Activated naive CD8-positive, alpha-beta T cell treated with anti-CD3 and anti-CD28 coated beads for 36 hours (primary cell): Measurements from ENCODE around the gene RNF212. TPM values are rescaled to one million over a fixed set of nuclear protein-coding genes. Genes with fewer than 3 reads are reported as not detected.
A peak's percentile ranks its signal among the peaks of the same experiment; 100 is the strongest.
"Not testable (repeated sequence)": the region's sequence is repeated elsewhere in the genome, so short reads cannot be mapped to it uniquely, and the experiment has no call there.

ENCODE experiments used
- DNase-seq: peaks from one replicate; pipeline ENCODE4 v3.0.0; 2021
- H3K27ac Mint-ChIP-seq: one replicate; pipeline ENCODE4 v1.8.0; 2022; ENCODE audit warnings: mild to moderate bottlenecking, moderate library complexity, mixed read lengths
- H3K27me3 Mint-ChIP-seq: one replicate; pipeline ENCODE4 v1.8.0; 2022; ENCODE audit warnings: mild to moderate bottlenecking, mixed read lengths
- H3K36me3 Mint-ChIP-seq: one replicate; pipeline ENCODE4 v1.8.0; 2021; ENCODE audit warnings: mild to moderate bottlenecking, mixed read lengths
- H3K4me1 Mint-ChIP-seq: one replicate; pipeline ENCODE4 v1.8.0; 2021; ENCODE audit warnings: mixed read lengths
- H3K4me3 Mint-ChIP-seq: one replicate; pipeline ENCODE4 v1.8.0; 2022; ENCODE audit warnings: mild to moderate bottlenecking, moderate library complexity, mixed read lengths
- H3K9me3 Mint-ChIP-seq: one replicate; pipeline ENCODE4 v1.8.0; 2022; ENCODE audit warnings: mixed read lengths
- total RNA-seq, 2 experiments: library from RNA; stranded (reverse); gene quantifications; one replicate each; pipeline ENCODE4 v1.2.3, GENCODE V29; 2021

RNF212 gene
- total RNA-seq, 2 experiments from 2014 or later, result 3.3 to 3.8 TPM

DNA sequence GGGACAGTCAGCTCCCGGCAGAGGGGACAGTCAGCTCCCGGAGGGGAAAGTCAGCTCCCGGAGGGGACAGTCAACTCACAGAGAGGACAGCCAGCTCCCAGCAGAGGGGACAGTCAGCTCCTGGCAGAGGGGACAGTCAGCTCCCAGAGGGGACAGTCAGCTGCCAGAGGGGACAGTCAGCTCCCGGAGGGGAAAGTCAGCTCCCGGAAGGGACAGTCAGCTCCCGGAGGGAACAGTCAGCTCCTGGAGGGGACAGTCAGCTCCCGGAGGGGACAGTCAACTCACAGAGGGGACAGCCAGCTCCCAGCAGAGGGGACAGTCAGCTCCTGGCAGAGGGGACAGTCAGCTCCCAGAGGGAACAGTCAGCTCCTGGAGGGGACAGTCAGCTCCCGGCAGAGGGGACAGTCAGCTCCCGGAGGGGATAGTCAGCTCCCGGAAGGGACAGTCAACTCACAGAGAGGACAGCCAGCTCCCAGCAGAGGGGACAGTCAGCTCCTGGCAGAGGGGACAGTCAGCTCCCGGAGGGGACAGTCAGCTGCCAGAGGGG is 58.6 kb downstream of the RNF212 start:
- H3K4me1 Mint-ChIP-seq, H3K9me3 Mint-ChIP-seq, DNase-seq, H3K4me3 Mint-ChIP-seq, H3K27me3 Mint-ChIP-seq, H3K27ac Mint-ChIP-seq, H3K36me3 Mint-ChIP-seq: not testable (repeated sequence)

DNA sequence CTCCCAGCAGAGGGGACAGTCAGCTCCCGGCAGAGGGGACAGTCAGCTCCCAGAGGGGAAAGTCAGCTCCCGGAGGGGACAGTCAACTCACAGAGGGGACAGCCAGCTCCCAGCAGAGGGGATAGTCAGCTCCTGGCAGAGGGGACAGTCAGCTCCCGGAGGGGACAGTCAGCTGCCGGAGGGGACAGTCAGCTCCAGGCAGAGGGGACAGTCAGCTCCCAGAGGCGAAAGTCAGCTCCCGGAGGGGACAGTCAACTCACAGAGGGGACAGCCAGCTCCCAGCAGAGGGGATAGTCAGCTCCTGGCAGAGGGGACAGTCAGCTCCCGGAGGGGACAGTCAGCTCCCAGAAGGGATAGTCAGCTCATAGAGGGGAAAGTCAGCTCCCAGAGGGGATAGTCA is 59.5 kb downstream of the RNF212 start:
- H3K9me3 Mint-ChIP-seq, H3K36me3 Mint-ChIP-seq, H3K4me1 Mint-ChIP-seq, DNase-seq, H3K4me3 Mint-ChIP-seq, H3K27me3 Mint-ChIP-seq, H3K27ac Mint-ChIP-seq: not testable (repeated sequence)

DNA sequence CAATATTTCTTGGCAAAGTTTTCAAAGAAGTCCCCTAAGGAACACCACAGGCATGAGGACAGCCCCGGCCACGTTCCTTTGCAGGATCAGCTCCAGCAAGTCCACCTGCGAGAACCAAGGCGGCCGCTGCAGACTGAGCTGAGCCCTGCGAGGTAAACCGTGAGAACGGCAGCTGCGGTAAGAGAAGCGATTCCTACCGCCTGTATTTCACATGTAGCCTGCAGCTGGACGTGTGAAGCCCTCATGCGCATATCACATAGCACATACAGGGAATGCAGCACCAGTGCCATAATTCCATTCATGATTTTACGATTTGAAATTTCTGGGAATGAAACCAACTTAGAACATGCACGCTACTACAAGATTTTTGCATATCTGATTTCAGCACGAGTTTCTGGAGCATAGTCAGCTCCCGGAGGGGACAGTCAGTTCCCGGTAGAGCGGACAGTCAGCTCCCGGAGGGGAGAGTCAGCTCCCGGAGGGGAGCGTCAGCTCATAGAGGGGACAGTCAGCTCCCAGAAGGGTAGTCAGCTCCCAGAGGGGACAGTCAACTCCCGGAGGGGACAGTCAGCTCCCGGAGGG is 60.2 kb downstream of the RNF212 start:
- Mint-ChIP-seq H3K4me3 (no peak overlapping the region), H3K27me3 (peaks cover 9% of the 10 kb centered on the region), H3K4me1 (peaks cover 11% of the 10 kb centered on the region), H3K9me3 (no peaks in the 10 kb centered on the region), H3K27ac (no peak overlapping the region), H3K36me3 (no peaks in the 10 kb centered on the region)
- no peak for DNase-seq

DNA sequence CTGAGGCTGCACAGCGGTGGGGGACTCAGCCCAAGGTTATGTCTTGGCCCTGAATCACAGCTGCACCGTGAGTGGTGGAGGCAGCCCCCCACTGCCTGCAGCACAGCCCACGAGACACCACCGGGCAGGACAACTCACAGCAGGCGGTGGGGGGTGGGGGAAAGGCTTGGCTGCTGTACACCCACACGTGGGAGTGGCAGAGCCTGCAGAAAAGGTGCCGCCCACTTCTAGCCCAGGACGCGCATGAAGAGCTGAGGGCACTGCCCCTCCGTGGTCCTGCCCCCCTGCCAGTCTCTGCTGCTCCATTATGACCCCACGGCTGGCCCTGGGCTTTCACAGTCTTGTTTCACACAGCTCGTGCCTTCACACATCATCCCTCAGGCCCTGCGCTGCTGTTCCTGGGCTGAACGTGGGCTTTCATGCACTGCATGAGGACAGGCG is 61.1 kb downstream of the RNF212 start:
- Mint-ChIP-seq H3K27me3 (peaks cover 17% of the 10 kb centered on the region), H3K36me3 (no peaks in the 10 kb centered on the region), H3K27ac (no peak overlapping the region), H3K9me3 (no peaks in the 10 kb centered on the region), H3K4me1 (peaks cover 11% of the 10 kb centered on the region), H3K4me3 (no peak overlapping the region)
- DNase-seq, result no peak

DNA sequence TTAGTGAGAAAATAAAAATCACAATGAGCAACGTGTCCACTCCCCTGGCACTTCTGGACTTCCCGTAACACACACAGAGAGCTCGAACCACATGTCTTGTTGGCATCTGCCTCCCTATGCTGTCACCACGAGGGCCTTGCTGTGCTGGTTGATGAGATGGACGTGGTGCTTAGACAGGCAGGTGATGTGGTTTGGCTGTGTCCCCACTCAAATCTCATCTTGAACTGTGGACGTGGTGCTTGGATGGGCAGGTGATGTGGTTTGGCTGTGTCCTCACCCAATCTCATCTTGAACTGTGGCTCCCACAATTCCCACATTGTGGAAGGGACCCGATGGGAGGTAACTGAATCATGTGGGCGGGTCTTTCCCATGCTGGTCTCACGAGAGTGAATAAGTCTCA is 61.9 kb downstream of the RNF212 start:
- Mint-ChIP-seq H3K4me3 (no peak overlapping the region), H3K9me3 (no peaks in the 10 kb centered on the region), H3K27ac (no peak overlapping the region)

DNA sequence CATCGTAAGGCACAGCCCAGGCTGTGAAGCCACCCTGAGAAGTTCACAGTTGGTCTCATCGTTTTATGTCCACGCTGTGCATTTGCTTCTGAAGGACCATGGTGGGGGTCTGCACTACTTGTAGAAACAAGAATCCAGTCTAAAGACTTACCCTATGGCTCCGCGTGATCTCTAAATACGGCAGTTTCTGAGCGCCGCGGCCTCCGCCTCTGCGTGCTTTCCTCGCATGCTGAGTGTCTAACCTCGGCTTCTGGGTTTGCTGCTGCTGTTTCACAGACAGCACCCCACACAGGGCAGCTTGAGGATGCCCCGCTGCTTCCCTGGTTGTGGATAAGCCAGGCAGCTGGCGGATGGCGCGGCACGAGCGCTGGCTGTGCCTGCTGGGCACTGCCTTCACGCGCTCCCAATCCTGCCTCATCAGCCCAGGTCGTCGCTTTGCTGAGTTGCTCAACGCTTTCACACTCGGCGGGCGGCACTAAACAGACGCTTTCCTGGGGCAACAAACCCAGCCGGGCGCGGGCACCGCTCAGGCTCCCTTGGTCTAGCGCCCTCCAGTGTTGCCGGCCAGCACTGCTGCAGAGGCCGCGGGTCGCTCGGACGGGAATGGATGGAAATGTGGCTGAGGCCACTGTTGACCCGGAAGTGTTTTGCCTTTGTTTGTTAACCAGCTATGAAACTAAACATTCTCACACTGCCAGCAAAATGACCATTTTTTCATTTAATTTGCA is 62.7 kb downstream of the RNF212 start:
- peaks cover 4% of the 10 kb centered on the region for H3K4me1 Mint-ChIP-seq
- H3K27me3 Mint-ChIP-seq, result peaks cover 25% of the 10 kb centered on the region
- H3K27ac Mint-ChIP-seq, result no peak overlapping the region
- no peak for DNase-seq
- H3K4me3 Mint-ChIP-seq, result no peak overlapping the region
- no peaks in the 10 kb centered on the region for H3K9me3 Mint-ChIP-seq
- H3K36me3 Mint-ChIP-seq, result no peaks in the 10 kb centered on the region

More for the DNA sequence above, 61.9 kb downstream of the RNF212 start:
- H3K27me3 Mint-ChIP-seq, result peaks cover 24% of the 10 kb centered on the region
- H3K36me3 Mint-ChIP-seq, result no peaks in the 10 kb centered on the region
- H3K4me1 Mint-ChIP-seq, result peaks cover 11% of the 10 kb centered on the region
- no peak for DNase-seq

DNA sequence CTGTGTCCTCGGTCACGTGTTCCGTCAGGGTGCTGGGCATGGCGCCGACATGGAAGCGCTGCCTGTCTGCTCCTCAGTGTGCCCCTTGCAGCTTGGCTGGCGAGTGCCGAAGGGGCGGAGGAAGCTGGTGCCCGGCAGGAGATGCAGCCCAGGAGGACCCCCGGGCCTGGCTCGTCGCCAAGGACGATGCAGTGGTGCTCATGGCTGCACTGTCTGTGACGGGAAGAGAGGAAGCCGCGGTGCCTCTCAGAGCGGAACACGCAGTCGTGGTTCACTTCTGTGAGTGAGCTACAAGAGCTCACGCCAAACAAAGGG is 63.8 kb downstream of the RNF212 start:
- Mint-ChIP-seq H3K27me3 (peaks cover 34% of the 10 kb centered on the region), H3K36me3 (no peaks in the 10 kb centered on the region), H3K4me1 (peaks cover 2% of the 10 kb centered on the region), H3K27ac (no peak overlapping the region), H3K4me3 (no peak overlapping the region), H3K9me3 (no peaks in the 10 kb centered on the region)
- DNase-seq, result no peak

DNA sequence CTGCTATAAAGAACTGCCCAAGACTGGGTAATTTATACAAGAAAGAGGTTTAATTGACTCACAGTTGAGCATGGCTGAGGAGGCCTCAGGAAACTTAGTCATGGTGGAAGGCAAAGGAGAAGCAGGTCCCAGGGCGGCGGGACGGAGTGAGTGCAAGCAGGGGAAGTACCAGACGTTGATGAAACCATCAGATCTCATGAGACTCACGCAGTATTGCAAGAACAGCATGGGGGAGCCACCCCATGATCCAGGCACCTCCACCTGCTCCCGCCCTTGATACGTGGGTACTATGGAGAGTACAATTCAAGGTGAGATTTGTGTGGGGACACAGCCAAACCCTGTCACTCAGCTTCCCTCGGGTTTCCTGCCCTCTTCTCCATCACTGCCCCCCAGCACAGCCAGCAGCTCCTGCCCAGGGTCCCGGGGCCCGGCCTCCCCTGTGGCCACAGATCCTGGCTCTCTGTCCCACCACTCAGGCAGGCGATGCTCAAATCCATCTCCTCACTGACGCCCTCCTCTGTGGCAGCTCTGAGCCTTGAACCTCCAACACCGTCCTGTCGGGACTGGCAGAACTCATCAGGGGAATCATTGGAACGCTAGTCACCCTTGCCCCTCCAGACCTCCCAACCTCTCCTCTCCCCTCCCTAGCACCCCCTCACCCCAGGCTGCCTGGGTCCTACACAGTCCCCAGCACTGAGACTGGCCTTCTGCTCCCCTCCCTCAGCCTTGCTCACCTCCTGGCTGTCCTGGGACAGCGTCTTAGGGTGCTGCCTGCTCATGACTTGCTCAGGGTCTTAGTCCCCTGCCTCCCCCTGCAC is 64.4 kb downstream of the RNF212 start:
- no peak overlapping the region for H3K4me3 Mint-ChIP-seq
- DNase-seq, result no peak
- no peak overlapping the region for H3K27ac Mint-ChIP-seq

DNA sequence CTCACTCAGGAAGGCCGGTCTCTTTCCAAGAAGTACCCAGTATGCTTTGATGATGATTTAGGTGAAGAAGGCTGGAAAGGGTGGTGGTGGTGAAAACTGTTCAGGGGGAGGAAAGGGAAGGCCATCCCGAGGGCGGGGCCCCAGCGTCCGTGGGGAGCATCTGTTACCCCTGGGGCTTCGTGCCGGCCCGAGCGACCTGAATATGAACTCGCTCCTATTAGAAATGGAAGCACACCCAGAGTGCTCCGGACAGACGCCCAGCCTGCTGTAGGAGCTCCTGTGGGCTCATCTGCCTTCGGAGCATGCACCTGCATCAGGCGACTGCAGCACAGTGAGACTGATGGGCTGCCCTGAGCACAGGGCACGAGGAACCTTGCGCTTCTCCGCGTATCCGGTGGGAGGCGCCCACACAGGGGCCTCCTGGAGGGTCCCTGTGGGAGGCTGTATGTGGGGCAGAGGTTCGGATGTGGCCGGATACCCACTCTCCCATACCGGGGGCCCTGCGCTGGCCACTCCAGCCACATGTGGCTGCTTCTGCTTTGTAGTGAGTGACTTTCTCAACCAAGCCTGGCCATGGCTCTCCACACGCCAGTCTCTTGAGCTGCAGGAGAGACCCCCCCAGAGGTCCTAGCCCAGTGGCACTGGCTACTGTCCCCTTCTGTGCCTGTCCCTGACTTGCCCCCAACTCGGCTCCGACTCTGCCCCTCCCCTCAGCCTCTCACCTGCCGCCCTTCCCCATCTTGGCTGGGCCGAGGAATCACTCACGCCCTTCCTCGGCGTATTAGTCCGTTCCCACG is 65.2 kb downstream of the RNF212 start:
- no peak for DNase-seq
- no peak overlapping the region for H3K4me3 Mint-ChIP-seq
- peaks cover 39% of the 10 kb centered on the region for H3K27me3 Mint-ChIP-seq
- no peaks in the 10 kb centered on the region for H3K36me3 Mint-ChIP-seq
- H3K4me1 Mint-ChIP-seq, result peaks cover 2% of the 10 kb centered on the region
- no peak overlapping the region for H3K27ac Mint-ChIP-seq
- H3K9me3 Mint-ChIP-seq, result no peaks in the 10 kb centered on the region

More for the DNA sequence above, 64.4 kb downstream of the RNF212 start:
- peaks cover 2% of the 10 kb centered on the region for H3K4me1 Mint-ChIP-seq
- H3K9me3 Mint-ChIP-seq, result no peaks in the 10 kb centered on the region
- H3K27me3 Mint-ChIP-seq, result peaks cover 37% of the 10 kb centered on the region
- no peaks in the 10 kb centered on the region for H3K36me3 Mint-ChIP-seq

DNA sequence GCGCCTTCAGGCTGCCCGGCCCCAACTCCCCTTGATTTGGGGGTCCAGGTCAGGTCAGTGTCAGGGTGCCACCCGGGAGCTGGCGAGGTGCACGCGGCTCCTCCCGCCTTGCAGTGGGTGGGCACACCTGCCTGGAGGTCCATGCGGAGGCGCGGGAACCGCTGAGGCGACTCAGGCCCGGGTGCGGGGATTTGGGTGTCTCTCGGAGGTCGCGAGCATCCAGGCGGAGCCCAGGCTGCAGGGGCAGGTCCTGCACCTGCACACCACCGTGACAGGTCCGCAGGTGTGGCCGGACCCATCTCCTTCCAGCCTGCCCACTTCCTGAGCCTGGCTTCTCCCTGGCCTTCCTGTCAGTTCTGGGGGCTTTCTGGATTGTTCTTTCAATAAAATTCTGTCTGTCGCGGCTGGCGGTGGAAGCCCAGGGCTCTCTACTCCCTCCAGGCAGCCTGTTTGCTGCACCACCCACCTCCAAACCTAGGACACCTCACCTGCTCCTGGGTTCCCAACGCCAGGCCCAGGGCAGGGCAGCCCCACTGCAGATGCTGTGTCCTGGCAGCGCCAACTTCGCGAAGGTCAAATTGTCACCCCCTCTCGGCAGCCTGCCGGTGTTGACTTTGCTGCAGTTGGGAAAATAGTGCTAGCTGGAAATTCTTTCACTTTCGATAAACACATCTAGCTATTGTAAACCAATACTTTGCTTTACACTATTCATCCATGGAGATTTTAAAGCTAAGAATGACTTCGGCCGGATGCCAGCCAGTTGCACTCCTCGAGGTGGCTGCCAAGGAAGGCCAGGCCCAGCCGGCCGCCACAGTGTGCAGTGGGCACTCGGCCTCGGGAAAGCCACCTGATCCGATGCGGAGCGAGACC is 66.0 kb downstream of the RNF212 start:
- H3K4me3 Mint-ChIP-seq, result no peak overlapping the region
- H3K27ac Mint-ChIP-seq, result peak overlapping the region; percentile 66
- H3K36me3 Mint-ChIP-seq, result no peaks in the 10 kb centered on the region
- DNase-seq, result no peak
- H3K27me3 Mint-ChIP-seq, result peaks cover 39% of the 10 kb centered on the region
- H3K4me1 Mint-ChIP-seq, result peaks cover 2% of the 10 kb centered on the region
- no peaks in the 10 kb centered on the region for H3K9me3 Mint-ChIP-seq

DNA sequence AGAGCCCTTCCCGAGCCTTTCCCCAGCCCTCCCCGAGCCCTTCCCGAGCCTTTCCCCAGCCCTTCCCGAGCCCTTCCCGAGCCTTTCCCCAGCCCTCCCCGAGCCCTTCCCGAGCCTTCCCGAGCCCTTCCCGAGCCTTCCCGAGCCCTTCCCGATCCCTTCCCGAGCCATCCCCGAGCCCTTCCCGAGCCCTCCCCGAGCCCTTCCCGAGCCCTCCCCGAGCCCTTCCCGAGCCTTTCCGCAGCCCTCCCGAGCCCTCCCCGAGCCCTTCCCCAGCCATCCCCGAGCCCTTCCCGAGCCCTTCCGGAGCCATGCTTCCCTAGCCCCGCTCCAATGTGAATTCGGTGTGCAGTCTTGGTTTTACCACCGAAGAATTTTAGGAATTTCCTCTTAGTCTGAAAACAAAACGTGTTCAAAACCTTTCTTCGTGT is 66.8 kb downstream of the RNF212 start:
- not testable (repeated sequence) for H3K9me3 Mint-ChIP-seq, H3K36me3 Mint-ChIP-seq, DNase-seq, H3K4me1 Mint-ChIP-seq, H3K4me3 Mint-ChIP-seq
- H3K27me3 Mint-ChIP-seq, result peaks cover 39% of the 10 kb centered on the region
- peak overlapping the region; percentile 66 for H3K27ac Mint-ChIP-seq

DNA sequence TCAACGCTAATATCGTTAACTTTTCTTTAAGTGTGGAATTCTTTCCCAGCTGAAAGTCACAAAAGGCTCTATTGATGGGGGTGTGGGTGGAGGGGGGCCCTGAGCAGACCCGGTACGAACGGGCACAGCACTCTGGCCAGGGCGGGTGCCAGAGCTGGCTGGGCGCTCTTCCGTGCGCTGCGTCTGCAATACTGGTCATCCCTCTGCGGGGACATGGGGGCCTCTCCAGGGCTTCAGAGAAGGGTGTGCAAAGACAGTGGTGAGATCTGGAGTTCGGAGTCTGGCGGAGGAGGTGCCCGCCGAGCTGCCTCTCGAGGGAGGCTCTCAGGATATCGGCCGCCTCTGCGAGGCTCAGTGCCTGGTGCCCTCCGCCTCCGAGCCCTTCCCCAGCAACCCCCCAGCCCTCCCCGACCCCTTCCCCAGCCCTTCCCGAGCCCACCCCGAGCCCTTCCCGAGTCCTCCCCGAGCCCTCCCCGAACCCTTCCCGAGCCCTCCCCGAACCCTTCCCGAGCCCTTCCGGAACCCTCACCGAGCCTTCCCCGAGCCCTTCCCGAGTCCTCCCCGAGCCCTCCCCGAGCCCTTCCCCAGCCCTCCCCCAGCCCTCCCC is 67.7 kb downstream of the RNF212 start:
- no peak for DNase-seq
- Mint-ChIP-seq H3K27ac (no peak overlapping the region), H3K4me1 (peaks cover 2% of the 10 kb centered on the region), H3K27me3 (peaks cover 39% of the 10 kb centered on the region), H3K36me3 (no peaks in the 10 kb centered on the region), H3K4me3 (no peak overlapping the region), H3K9me3 (no peaks in the 10 kb centered on the region)

DNA sequence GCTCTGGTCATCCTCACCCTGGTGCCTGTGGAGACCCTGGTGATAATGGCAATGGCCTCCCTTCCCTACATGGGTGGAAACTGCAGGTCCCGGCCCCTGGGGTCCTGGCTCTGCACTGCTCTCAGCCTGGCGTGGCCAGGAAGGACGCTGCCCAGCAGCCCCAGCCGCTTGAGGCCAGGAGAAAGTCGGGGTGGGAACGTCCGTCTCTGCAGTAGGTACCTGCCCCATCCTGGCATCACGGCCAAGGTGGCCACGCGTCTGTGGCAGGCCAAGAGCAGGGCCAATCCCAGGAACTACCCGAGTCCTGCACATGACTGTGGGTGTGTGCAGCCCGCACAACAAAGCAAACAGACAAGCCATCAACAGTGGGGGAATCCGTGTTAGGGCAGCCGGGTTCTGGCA is 68.2 kb downstream of the RNF212 start:
- Mint-ChIP-seq H3K4me3 (no peak overlapping the region), H3K27ac (no peak overlapping the region), H3K4me1 (peaks cover 2% of the 10 kb centered on the region), H3K27me3 (peaks cover 39% of the 10 kb centered on the region), H3K36me3 (no peaks in the 10 kb centered on the region), H3K9me3 (no peaks in the 10 kb centered on the region)
- DNase-seq, result no peak
